Ovary (tissue), 9 donors: ENCODE measurements around the gene DNTTIP2. TPM values are rescaled to one million over a fixed set of nuclear protein-coding genes. Genes with fewer than 3 reads are reported as not detected.
A peak's percentile ranks its signal among the peaks of the same experiment; 100 is the strongest.

Experiments used
- DNase-seq, 5 donors: peaks; one replicate each; pipeline ENCODE4 v3.0.0-alpha.2; 2019 to 2020
- H3K27ac ChIP-seq, 2 donors: fragments of 200-600 bp; one replicate each; pipeline versions ENCODE4 v1.5.1 to v1.8.0; 2019 to 2022
- H3K27me3 ChIP-seq: fragments of 200-600 bp; one replicate; pipeline ENCODE4 v1.8.0; 2022
- H3K36me3 ChIP-seq: fragments of 200-600 bp; sonication (generic); one replicate; pipeline ENCODE4 v1.5.1; 2019
- H3K4me1 ChIP-seq: one replicate; pipeline ENCODE4 v1.8.1; 2013; ENCODE audit warnings: mild to moderate bottlenecking, moderate library complexity; ENCODE audit not compliant: insufficient read depth
- H3K4me3 ChIP-seq: fragments of 200-600 bp; sonication (generic); one replicate; pipeline ENCODE4 v1.5.1; 2017
- H3K9me3 ChIP-seq, 2 donors: fragments of 200-600 bp in 1 of 2; sonication (generic) in 1 of 2; one replicate each; pipeline versions ENCODE4 v1.5.1 to v1.8.1; 2013 to 2019; ENCODE audit warnings: mild to moderate bottlenecking in 1 of 2, moderate library complexity in 1 of 2
- EP300 ChIP-seq: sonication (generic); formaldehyde crosslinking; IDR thresholded peaks from one replicate; pipeline ENCODE4 v1.6.1; 2017; ENCODE audit warnings: antibody characterized with exemption
- POLR2A ChIP-seq: fragments of 450-650 bp; IDR thresholded peaks from one replicate; pipeline ENCODE4 v1.6.1; 2017; ENCODE audit warnings: antibody characterized with exemption, mild to moderate bottlenecking, moderate library complexity
- WGBS, 3 donors: extraction: QIAGEN DNeasy Blood & Tissue Kit in 1 of 3; methylation state at CpG; one replicate each; pipeline versions ENCODE4 v1.1.5 to v1.1.7; 2013 to 2017; 5-methylcytosine and 5-hydroxymethylcytosine counted together
- intact Hi-C, 4 donors: fragments of 100-400 bp; cut with DNase I; formaldehyde crosslinking; loops; one replicate each; pipeline versions ENCODE4 v1.11.0 to v1.15.1; 2022 to 2023
- polyA plus RNA-seq, 2 donors: library from polyadenylated mRNA; stranded (reverse); fragments of 200-250 nt in 1 of 2; fragments of 350-450 nt in 1 of 2; fragmentation: Illumina TruSeq in 1 of 2; extraction: RNeasy Lipid Tissue Mini Kit (QIAGEN cat#74804) in 1 of 2; gene quantifications; one replicate each; pipeline ENCODE4 v1.2.3, GENCODE V29; 2013 to 2014
- total RNA-seq, 7 donors: library from RNA; depleted of rRNA in 2 of 7; stranded (reverse); fragments of >200 nt in 2 of 7; fragmentation: NEBNext Ultra II Directional in 3 of 7; extraction: Animal tissue kit (Norgen Biotek cat#: 25700) in 3 of 7; gene quantifications; one replicate each; pipeline versions ENCODE4 v1.1.0 to v1.2.4, GENCODE V29; 2016 to 2023
- TF ChIP-seq, protein P1 (sequence below), 3 donors: fragments of 450-650 bp in 2 of 3; fragments of 200-600 bp in 1 of 3; IDR thresholded peaks; one replicate each; pipeline versions ENCODE4 v1.5.1 to v1.8.0; 2016 to 2022; ENCODE audit warnings: antibody characterized with exemption in 3 of 3, mild to moderate bottlenecking in 1 of 3
- donor health status: DM: no; HTN: no; CAD: no; lungs with moderate emphysema.
- donor health status: DM: no; HTN: no; CAD: no.
- donor health status: Bipolar disorder and iron deficiency.
- donor health status: DM: yes; HTN: yes; CAD: no.
- donor health status: DM: no; HTN: no; CAD: no.
- donor health status: DM: yes; HTN: yes; CAD: no.

The DNTTIP2 gene
- total and polyA plus RNA-seq, 9 donors = 17.8 to 60.0 (median 41.0) TPM

DNA sequence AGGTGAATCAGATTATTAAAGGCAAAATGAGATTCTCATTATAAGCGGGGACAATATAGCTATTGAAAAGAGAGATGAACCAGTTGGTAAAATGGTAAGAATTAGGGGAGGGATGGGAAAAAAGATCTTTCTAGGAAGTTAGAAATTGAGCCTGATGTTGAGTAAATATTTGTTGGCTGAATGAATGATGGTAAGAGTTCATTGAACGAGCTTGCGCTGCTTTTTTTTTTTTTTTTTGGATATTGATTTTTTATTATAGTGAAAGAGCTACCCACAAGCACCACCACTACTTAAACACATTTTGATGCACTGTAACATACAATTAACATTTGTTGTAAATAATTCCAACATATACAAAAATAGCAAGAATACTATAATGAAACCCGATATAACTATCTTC lies 31.3 kb upstream of the DNTTIP2 start:
- no peaks in the 10 kb centered on the region for H3K4me1 ChIP-seq
- H3K4me3 ChIP-seq = no peak overlapping the region
- H3K27ac ChIP-seq = no peak overlapping the region
- DNase-seq = no peak
- intact Hi-C loops = no loop called here
- H3K27me3 ChIP-seq = no peaks in the 10 kb centered on the region
- no peaks in the 10 kb centered on the region for H3K9me3 ChIP-seq
- 91 to 93% (median 92%) methylated on average over 4 of the region's 4 CpGs for WGBS, 3 donors
- no peaks in the 10 kb centered on the region for H3K36me3 ChIP-seq
- no peak for TF ChIP-seq EP300
- TF ChIP-seq, protein P1, sequence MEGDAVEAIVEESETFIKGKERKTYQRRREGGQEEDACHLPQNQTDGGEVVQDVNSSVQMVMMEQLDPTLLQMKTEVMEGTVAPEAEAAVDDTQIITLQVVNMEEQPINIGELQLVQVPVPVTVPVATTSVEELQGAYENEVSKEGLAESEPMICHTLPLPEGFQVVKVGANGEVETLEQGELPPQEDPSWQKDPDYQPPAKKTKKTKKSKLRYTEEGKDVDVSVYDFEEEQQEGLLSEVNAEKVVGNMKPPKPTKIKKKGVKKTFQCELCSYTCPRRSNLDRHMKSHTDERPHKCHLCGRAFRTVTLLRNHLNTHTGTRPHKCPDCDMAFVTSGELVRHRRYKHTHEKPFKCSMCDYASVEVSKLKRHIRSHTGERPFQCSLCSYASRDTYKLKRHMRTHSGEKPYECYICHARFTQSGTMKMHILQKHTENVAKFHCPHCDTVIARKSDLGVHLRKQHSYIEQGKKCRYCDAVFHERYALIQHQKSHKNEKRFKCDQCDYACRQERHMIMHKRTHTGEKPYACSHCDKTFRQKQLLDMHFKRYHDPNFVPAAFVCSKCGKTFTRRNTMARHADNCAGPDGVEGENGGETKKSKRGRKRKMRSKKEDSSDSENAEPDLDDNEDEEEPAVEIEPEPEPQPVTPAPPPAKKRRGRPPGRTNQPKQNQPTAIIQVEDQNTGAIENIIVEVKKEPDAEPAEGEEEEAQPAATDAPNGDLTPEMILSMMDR (IDR thresholded peaks at IDR 0.05) = no peak
- no peak for TF ChIP-seq POLR2A

DNA sequence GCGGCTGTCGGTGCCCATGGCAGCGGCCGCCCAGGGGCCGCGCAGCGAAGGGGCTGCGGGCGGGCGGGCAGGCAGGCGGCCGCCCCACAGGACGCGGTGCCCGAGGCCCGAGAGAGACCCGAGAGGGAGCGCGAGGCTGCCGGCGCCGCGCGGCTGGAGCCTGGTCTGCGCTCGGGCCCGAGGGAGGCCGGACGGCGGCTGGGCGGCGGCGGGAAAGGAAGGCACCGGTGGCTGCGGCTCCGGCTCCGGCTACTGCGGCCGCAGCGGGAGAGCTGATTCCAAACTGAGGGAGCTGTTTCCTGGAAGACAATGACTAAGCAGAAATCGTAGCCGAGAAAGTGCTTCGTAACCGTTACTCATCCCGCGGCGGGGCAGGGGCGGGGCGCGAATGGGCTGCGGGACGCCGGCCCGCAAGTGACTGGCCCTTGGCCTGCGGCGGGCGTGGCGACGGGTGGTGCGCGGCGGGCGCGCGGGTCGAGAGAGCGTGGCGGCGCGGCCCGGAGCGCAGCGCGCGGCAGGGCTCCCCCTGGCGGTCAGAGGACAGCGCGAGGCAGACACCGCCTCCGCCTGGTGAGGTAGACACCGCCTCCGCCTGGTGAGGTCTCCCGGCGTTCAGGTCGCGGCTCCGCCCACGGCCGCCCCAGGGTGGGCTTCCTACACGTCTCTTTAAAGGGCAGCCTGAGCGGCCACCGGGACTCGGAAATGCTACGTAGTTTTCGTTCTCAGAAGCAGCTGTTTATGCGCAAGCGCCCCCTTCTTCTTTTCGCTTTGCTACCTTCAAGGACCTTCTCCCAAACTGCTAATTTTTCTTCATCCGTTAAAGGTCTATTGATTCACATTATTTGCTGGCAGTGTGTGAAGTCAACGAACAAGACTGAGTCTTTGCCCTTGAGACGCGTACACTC lies 30.4 kb upstream of the DNTTIP2 start, which contains the start of gene GCLM:
TSS of gene GCLM (minus strand) at position 285 of the 905 bp plus-strand sequence. CDS start at position 18, 267 bp downstream.
- H3K36me3 ChIP-seq = no peaks in the 10 kb centered on the region
- TF ChIP-seq, protein P1 (IDR thresholded peaks at IDR 0.05) = peak; percentile 66 to 97 (median 96)
- TF ChIP-seq EP300 (no peak), POLR2A (peak; percentile 61)
- WGBS, 3 donors = 1% methylated on average over 62 to 102 of the region's 102 CpGs
- H3K27ac ChIP-seq = peak within 1 kb of the TSS; percentile 82 to 87
- H3K4me1 ChIP-seq = no peaks in the 10 kb centered on the region
- peak within 1 kb of the TSS; percentile 75 for H3K4me3 ChIP-seq
- intact Hi-C loops = loop anchor here in 1 of 4 donors (2.0 kb wide), 1 partner anchor 31 kb away; the partner anchor contains the start of gene DNTTIP2
- no peaks in the 10 kb centered on the region for H3K27me3 ChIP-seq
- DNase-seq = peak; percentile 88 to 95 (median 93)
- no peaks in the 10 kb centered on the region for H3K9me3 ChIP-seq

DNA sequence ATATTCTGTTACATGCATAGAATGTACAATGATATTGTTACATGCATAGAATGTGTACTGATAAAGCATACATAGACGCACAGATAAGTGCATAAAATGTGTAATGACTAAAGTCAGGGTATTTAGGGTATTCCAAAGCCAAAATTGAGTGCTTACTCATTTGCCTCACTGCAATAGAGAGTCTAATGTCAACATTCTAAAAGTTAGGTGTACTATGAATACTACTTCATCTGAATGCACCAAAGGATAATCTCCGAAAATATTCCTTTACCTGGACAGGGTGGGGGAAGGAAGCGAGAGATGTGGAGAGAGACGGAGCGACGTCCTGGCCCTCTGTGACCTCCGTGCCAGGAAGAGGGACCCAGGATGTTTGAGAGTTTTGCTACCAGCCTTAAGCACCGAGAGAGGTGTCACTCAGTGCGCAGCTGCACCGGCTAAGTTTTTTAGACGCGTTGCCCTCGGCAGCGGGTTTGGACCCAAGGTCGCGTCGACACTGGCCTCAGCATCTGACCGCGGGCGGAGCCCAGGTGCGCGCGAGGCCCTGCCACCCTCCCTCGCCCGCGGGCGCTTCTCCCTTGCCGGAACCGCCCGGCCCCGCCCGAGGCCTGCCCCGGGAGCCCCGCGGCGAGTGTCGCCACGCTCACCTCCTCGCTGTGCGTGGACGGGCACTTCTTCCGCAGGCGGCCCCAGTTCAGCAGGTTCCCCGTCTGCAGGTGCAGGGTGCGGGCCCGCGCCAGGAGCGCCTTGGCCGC lies 29.6 kb upstream of the DNTTIP2 start:
- no peak for TF ChIP-seq POLR2A
- no peak for TF ChIP-seq EP300
- TF ChIP-seq, protein P1 (IDR thresholded peaks at IDR 0.05) = no peak
- Histone ChIP-seq H3K36me3 (no peaks in the 10 kb centered on the region), H3K27ac (peak overlapping the region; percentile 82 to 87), H3K9me3 (no peaks in the 10 kb centered on the region), H3K27me3 (no peaks in the 10 kb centered on the region), H3K4me3 (peak overlapping the region; percentile 75), H3K4me1 (no peaks in the 10 kb centered on the region)
- intact Hi-C loops = loop anchor here in 1 of 4 donors (2.0 kb wide), 1 partner anchor 30 kb away; the partner anchor contains the start of gene DNTTIP2
- peak; percentile 15 to 55 (median 41) for DNase-seq
- WGBS, 3 donors = 0 to 1% (median 1%) methylated on average over 23 to 49 of the region's 49 CpGs

GRCh38 chr1:93907718-93908117 lies 28.7 kb upstream of the DNTTIP2 start:
- DNase-seq = peak in 3 of 5 donors; percentile 25 to 42 (median 29)
- Histone ChIP-seq H3K36me3 (no peaks in the 10 kb centered on the region), H3K4me3 (peak overlapping the region; percentile 14), H3K27ac (no peak overlapping the region), H3K4me1 (no peaks in the 10 kb centered on the region), H3K27me3 (no peaks in the 10 kb centered on the region), H3K9me3 (no peaks in the 10 kb centered on the region)
- intact Hi-C loops = loop anchor here in 1 of 4 donors (2.0 kb wide), 1 partner anchor 29 kb away; the partner anchor contains the start of gene DNTTIP2
- WGBS, 3 donors = 32 to 51% (median 47%) methylated on average over 3 of the region's 3 CpGs
- TF ChIP-seq POLR2A = no peak
- no peak for TF ChIP-seq EP300
- TF ChIP-seq, protein P1 (IDR thresholded peaks at IDR 0.05) = no peak
